Psoas muscle (tissue), 8 donors: ENCODE results near the gene UQCRFS1. TPM values are rescaled to one million over a fixed set of nuclear protein-coding genes. Genes with fewer than 3 reads are reported as not detected.
"Not testable (repeated sequence)": the region's sequence is repeated elsewhere in the genome, so short reads cannot be mapped to it uniquely, and the experiment has no call there.

ENCODE experiments used
- ATAC-seq, 4 donors: fragments of 200-7000 bp; cut with Tn5 transposase; one replicate each; pipeline ENCODE4 v1.9.1; 2020; ENCODE audit warnings: moderate library complexity in 3 of 4, mild to moderate bottlenecking in 2 of 4
- DNase-seq, 2 donors: peaks; one replicate each; pipeline ENCODE4 v3.0.0-alpha.2; 2020
- H3K27ac ChIP-seq: fragments of 200-600 bp; one replicate; pipeline ENCODE4 v1.8.0; 2022
- H3K27me3 ChIP-seq, 3 donors: fragments of 200-600 bp in 1 of 3; one replicate each; pipeline versions ENCODE4 v1.6.1 to v1.8.0; 2013 to 2022; ENCODE audit warnings: low read length in 2 of 3, mild to moderate bottlenecking in 2 of 3, moderate library complexity in 1 of 3; ENCODE audit not compliant: insufficient read depth in 3 of 3
- H3K36me3 ChIP-seq, 2 donors: fragments of 200-600 bp in 1 of 2; one replicate each; pipeline versions ENCODE4 v1.6.1 to v1.8.0; 2013 to 2022; ENCODE audit warnings: low read depth in 1 of 2, mild to moderate bottlenecking in 1 of 2, moderate library complexity in 1 of 2; ENCODE audit not compliant: insufficient read depth in 1 of 2
- H3K4me1 ChIP-seq: fragments of 200-600 bp; one replicate; pipeline ENCODE4 v1.8.0; 2022
- H3K4me3 ChIP-seq: fragments of 200-600 bp; one replicate; pipeline ENCODE4 v1.8.0; 2022; ENCODE audit warnings: mild to moderate bottlenecking
- H3K9me3 ChIP-seq: fragments of 200-600 bp; one replicate; pipeline ENCODE4 v1.8.0; 2022
- CTCF ChIP-seq: fragments of 200-600 bp; IDR thresholded peaks from one replicate; pipeline ENCODE4 v1.8.0; 2022; ENCODE audit warnings: antibody characterized with exemption
- WGBS, 3 donors: extraction: QIAGEN DNeasy Blood & Tissue Kit; methylation state at CpG; one replicate each; pipeline versions ENCODE4 v1.1.6 to v1.1.7; 2013; 5-methylcytosine and 5-hydroxymethylcytosine counted together
- intact Hi-C, 2 donors: fragments of 100-400 bp; cut with DNase I; formaldehyde crosslinking; loops; one replicate each; pipeline versions ENCODE4 v1.11.0 to v1.14.2; 2022
- polyA plus RNA-seq, 3 donors: library from polyadenylated mRNA; stranded (reverse); fragments of 200-250 nt; gene quantifications; one replicate each; pipeline ENCODE4 v1.2.3, GENCODE V29; 2013
- total RNA-seq, 4 donors: library from RNA; stranded (reverse); fragmentation: NEBNext Ultra II Directional in 2 of 4; extraction: Animal tissue kit (Norgen Biotek cat#: 25700) in 2 of 4; gene quantifications; one replicate each; pipeline versions ENCODE4 v1.2.1 to v1.2.4, GENCODE V29; 2021 to 2023
- donor health status: healthy with polysubstance abuse.
- donor health status: DM: no; HTN: no; CAD: no; lungs with moderate emphysema.
- donor health status: Bipolar disorder and iron deficiency.
- donor health status: healthy.
- donor health status: DM: yes; HTN: yes; CAD: no.
- donor health status: DM: no; HTN: no; CAD: no.
- donor health status: DM: no; HTN: no; CAD: no.
- donor health status: DM: yes; HTN: yes; CAD: no.

UQCRFS1 gene
- total and polyA plus RNA-seq, 7 donors: 102 to 208 (median 108) TPM

GRCh38 chr19:29241324-29241723 is 28.4 kb upstream of the UQCRFS1 start:
- intact Hi-C loops: no loop called here
- Histone ChIP-seq H3K27me3 (peaks cover 0 to 4% (median 0%) of the 10 kb centered on the region in 3 donors), H3K27ac (no peak overlapping the region), H3K9me3 (peaks cover 8% of the 10 kb centered on the region), H3K4me3 (no peak overlapping the region), H3K4me1 (no peaks in the 10 kb centered on the region), H3K36me3 (no peaks in the 10 kb centered on the region)
- no peak for ATAC-seq
- TF ChIP-seq CTCF: no peak
- DNase-seq: no peak

GRCh38 chr19:29239213-29239776 is 26.3 kb upstream of the UQCRFS1 start:
- H3K9me3 ChIP-seq: peaks cover 8% of the 10 kb centered on the region
- no peak overlapping the region for H3K4me3 ChIP-seq
- H3K36me3 ChIP-seq: no peaks in the 10 kb centered on the region
- TF ChIP-seq CTCF: no peak
- H3K4me1 ChIP-seq: no peaks in the 10 kb centered on the region
- DNase-seq (no peak), ATAC-seq (no peak)
- H3K27ac ChIP-seq: no peak overlapping the region
- intact Hi-C loops: no loop called here
- peaks cover 0 to 4% (median 0%) of the 10 kb centered on the region in 3 donors for H3K27me3 ChIP-seq
- WGBS, 3 donors: 27 to 46% (median 45%) methylated on average over 2 of the region's 2 CpGs

- Histone ChIP-seq H3K4me1 (no peaks in the 10 kb centered on the region), H3K9me3 (peaks cover 8% of the 10 kb centered on the region), H3K27ac (no peak overlapping the region), H3K4me3 (no peak overlapping the region), H3K36me3 (no peaks in the 10 kb centered on the region), H3K27me3 (no peaks in the 10 kb centered on the region)
- 51 to 58% (median 56%) methylated on average over 5 of the region's 5 CpGs for WGBS, 3 donors
- DNase-seq (no peak), ATAC-seq (no peak)
- intact Hi-C loops: no loop called here
- TF ChIP-seq CTCF: no peak
Observed at GRCh38 chr19:29233591-29233990, 20.6 kb upstream of the UQCRFS1 start.

GRCh38 chr19:29232315-29232852 is 19.4 kb upstream of the UQCRFS1 start:
- intact Hi-C loops: no loop called here
- DNase-seq: no peak
- no peak overlapping the region for H3K27ac ChIP-seq
- 83 to 86% (median 83%) methylated on average over 3 of the region's 3 CpGs for WGBS, 3 donors
- no peaks in the 10 kb centered on the region for H3K27me3 ChIP-seq
- H3K36me3 ChIP-seq: no peaks in the 10 kb centered on the region
- peaks cover 8% of the 10 kb centered on the region for H3K9me3 ChIP-seq
- no peak for ATAC-seq
- no peak overlapping the region for H3K4me3 ChIP-seq
- no peak for TF ChIP-seq CTCF
- H3K4me1 ChIP-seq: no peaks in the 10 kb centered on the region

- DNase-seq, H3K4me3 ChIP-seq, ATAC-seq, H3K9me3 ChIP-seq, H3K27me3 ChIP-seq, H3K36me3 ChIP-seq, intact Hi-C loops, H3K4me1 ChIP-seq, H3K27ac ChIP-seq: not testable (repeated sequence)
- 84 to 89% (median 89%) methylated on average over 4 to 5 of the region's 6 CpGs for WGBS, 3 donors
Observed at GRCh38 chr19:29231306-29231705, 18.4 kb upstream of the UQCRFS1 start.
